Measurements from ENCODE around the gene SLC9A3. TPM values are rescaled to one million over a fixed set of nuclear protein-coding genes. Genes with fewer than 3 reads are reported as not detected.

SLC9A3 gene
- total RNA-seq, 1 experiment from 2014 or later = 0.85 TPM

GRCh38 chr5:445591-445990, 78.7 kb downstream of the SLC9A3 start:
- no peak for TF ChIP-seq CTCF (conservative IDR thresholded peaks at IDR 0.05)
- H3K79me2 ChIP-seq (ENCODE audit: insufficient read depth, low read length) = peaks cover 6% of the 10 kb centered on the region; the same call in 1 of the 2 replicates

More at GRCh38 chr5:445591-445990, 78.7 kb downstream of the SLC9A3 start:
- Histone ChIP-seq H4K5ac (ENCODE audit: insufficient read length, low read depth, low read length) (no peak overlapping the region), H2BK15ac (ENCODE audit: low read depth, low read length) (no peak overlapping the region), H3K4ac (ENCODE audit: low read depth, low read length) (no peak overlapping the region), H3K4me2 (ENCODE audit: insufficient read depth, insufficient read length, low read length) (no peak overlapping the region), H3K56ac (ENCODE audit: insufficient read length, low read depth, low read length) (no peak overlapping the region), H4K91ac (ENCODE audit: insufficient read length, low read depth, low read length) (no peak overlapping the region), H2BK120ac (ENCODE audit: low read depth, low read length, poor library complexity, severe bottlenecking) (no peak overlapping the region), H3K23ac (ENCODE audit: insufficient read length, low read depth, low read length) (no peak overlapping the region), H3K4me1 (ENCODE audit: insufficient read depth, low read length) (no peaks in the 10 kb centered on the region), H3K14ac (ENCODE audit: insufficient read depth, low read length) (no peak overlapping the region), H2BK5ac (ENCODE audit: insufficient read length, low read length) (no peak overlapping the region), H2AK5ac (ENCODE audit: insufficient read length, low read length) (no peak overlapping the region), H4K8ac (replicated peaks; ENCODE audit: insufficient read length, low read depth, low read length) (no peak overlapping the region), H3T11ph (ENCODE audit: low read length) (no peak overlapping the region), H3K27me3 (ENCODE audit: insufficient read depth, low read length) (no peaks in the 10 kb centered on the region), H3K9me3 (ENCODE audit: control insufficient read depth, low read depth, low read length) (no peaks in the 10 kb centered on the region), H2BK20ac (ENCODE audit: low read depth, low read length, poor library complexity, severe bottlenecking) (no peak overlapping the region), H2AFZ (ENCODE audit: low read length) (no peak overlapping the region), H2BK12ac (ENCODE audit: insufficient read length, low read depth, low read length) (no peak overlapping the region), H3K23me2 (ENCODE audit: insufficient read length, low read depth, low read length, poor library complexity, severe bottlenecking) (peaks cover 12% of the 10 kb centered on the region), H3K18ac (ENCODE audit: insufficient read length, low read depth, low read length) (no peak overlapping the region), H4K20me1 (ENCODE audit: control insufficient read depth, insufficient read depth, insufficient read length) (no peaks in the 10 kb centered on the region), H3K9ac (ENCODE audit: extremely low read depth, insufficient read length, low read length) (no peak overlapping the region), H3K79me1 (ENCODE audit: insufficient read depth, low read depth, low read length, poor library complexity, severe bottlenecking) (peaks cover 10% of the 10 kb centered on the region), H3K27ac (ENCODE audit: insufficient read length, low read depth, low read length) (no peak overlapping the region)
- Mint-ChIP-seq H3K4me3 (peak overlapping the region in 1 of 2 experiments; percentile 13; a peak in 1 of 5 replicates), H3K36me3 (ENCODE audit: insufficient read depth in 1 of 3, low read depth in 3 of 3) (peaks cover 35 to 44% (median 43%) of the 10 kb centered on the region in 3 experiments; a peak in 6 of 7 replicates), H3K4me1 (peaks cover 8 to 10% of the 10 kb centered on the region in 2 experiments; a peak in 3 of 4 replicates), H3K27me3 (ENCODE audit: low read depth) (peaks cover 8% of the 10 kb centered on the region), H3K9me3 (0 out of 5 replicates have a peak, but pooled peaks cover 0 to 3% of the 10 kb centered on the region in 2 experiments), H3K27ac (no peak overlapping the region)
- no CpG with 5 or more reads among the region's 10 CpGs for WGBS (ENCODE audit: extremely low coverage, insufficient read length, low lambda C conversion rate)
- peak; percentile 2 for DNase-seq

Measured in H9 (cell line).